GM12878 (cell line): ENCODE measurements around the gene WWP2. TPM values are rescaled to one million over a fixed set of nuclear protein-coding genes. Genes with fewer than 3 reads are reported as not detected.

Experiments
- ATAC-seq: fragments of 200-7000 bp; cut with Tn5 transposase; 3 replicates; pipeline ENCODE4 v1.9.1; 2020; ENCODE audit warnings: mild to moderate bottlenecking, moderate library complexity
- BruUV-seq: library from RNA; stranded (reverse); fragments of 400-500 nt; replicated peaks from 2 replicates; lab custom pipeline; 2021; lab: Mats Ljungman, UMichigan
- CTCF ChIA-PET: fragments of 300-600 bp; sonication (Branson Sonifier 250); formaldehyde crosslinking; extraction: SDS; loops from one replicate; lab custom pipeline; 2021; ENCODE audit warnings: inconsistent platforms; lab: Yijun Ruan, JAX
- POLR2A ChIA-PET: fragments of 350-600 bp; formaldehyde crosslinking; extraction: SDS; loops from one replicate; lab custom pipeline; 2021; ENCODE audit warnings: inconsistent platforms; lab: Charles Lee
- RAD21 ChIA-PET: fragments of 300-600 bp; sonication (Branson Sonifier 250); formaldehyde crosslinking; loops from one replicate; lab custom pipeline; 2023; ENCODE audit warnings: antibody characterized with exemption; ENCODE audit not compliant: unreplicated experiment; lab: Charles Lee
- SMC1A ChIA-PET: fragments of 300-600 bp; sonication (Branson Sonifier 250); formaldehyde crosslinking; loops from one replicate; lab custom pipeline; 2023; ENCODE audit not compliant: unreplicated experiment, uncharacterized antibody; lab: Charles Lee
- DNase-seq: peaks from one replicate; pipeline ENCODE4 v3.0.0-alpha.2; 2011; ENCODE audit warnings: low read depth, low spot score
- FAIRE-seq: peaks from 3 replicates; lab custom pipeline; 2011; peaks lifted over from hg19 to GRCh38; lab: Jason Lieb, UNC
- H2AFZ ChIP-seq: 2 replicates; pipeline ENCODE4 v1.6.0; 2011; ENCODE audit warnings: low read depth, low read length, control low read depth; ENCODE audit not compliant: control insufficient read depth
- H3K27ac ChIP-seq: 2 replicates; pipeline ENCODE4 v1.5.1; 2011; ENCODE audit warnings: control low read depth; ENCODE audit not compliant: control insufficient read depth, insufficient read depth
- H3K27me3 ChIP-seq, 2 experiments: replicated peaks in 1 of 2; 2 replicates each; pipeline versions ENCODE4 v1.6.0 to v1.6.1; 2011; ENCODE audit warnings: low read length in 1 of 2; ENCODE audit not compliant: control insufficient read depth in 2 of 2, insufficient read depth in 2 of 2
- H3K36me3 ChIP-seq, 2 experiments: 2 replicates each; pipeline ENCODE4 v1.5.1; 2011; ENCODE audit warnings: low read length in 1 of 2; ENCODE audit not compliant: control insufficient read depth in 2 of 2, insufficient read depth in 2 of 2
- H3K4me1 ChIP-seq: 2 replicates; pipeline ENCODE4 v1.6.1; 2011; ENCODE audit warnings: mild to moderate bottlenecking, low read length, moderate library complexity, mixed read lengths; ENCODE audit not compliant: control insufficient read depth, insufficient read depth
- H3K4me2 ChIP-seq: 2 replicates; pipeline ENCODE4 v1.6.0; 2011; ENCODE audit warnings: control low read depth; ENCODE audit not compliant: control insufficient read depth, insufficient read depth
- H3K4me3 ChIP-seq: fragments of 200-600 bp; sonication (generic); 2 replicates; pipeline ENCODE4 v1.5.1; 2016
- H3K79me2 ChIP-seq: 2 replicates; pipeline ENCODE4 v1.6.0; 2011; ENCODE audit warnings: low read length; ENCODE audit not compliant: control insufficient read depth, insufficient read depth
- H3K9ac ChIP-seq: 2 replicates; pipeline ENCODE4 v1.8.0; 2011; ENCODE audit warnings: low read length, control low read depth, mixed read lengths; ENCODE audit not compliant: control insufficient read depth, insufficient read depth
- H3K9me3 ChIP-seq: replicated peaks from 3 replicates; pipeline ENCODE4 v1.5.1; 2011; ENCODE audit warnings: mild to moderate bottlenecking, low read length; ENCODE audit not compliant: control insufficient read depth, insufficient read depth
- H4K20me1 ChIP-seq: 2 replicates; pipeline ENCODE4 v1.6.0; 2011; ENCODE audit not compliant: control insufficient read depth, insufficient read depth
- BCLAF1 ChIP-seq: fragments of 450-650 bp; IDR thresholded peaks from 2 replicates; pipeline ENCODE4 v1.6.1; 2017; ENCODE audit warnings: antibody characterized with exemption, mild to moderate bottlenecking, moderate library complexity
- CHD2 ChIP-seq: IDR thresholded peaks from 2 replicates; pipeline ENCODE4 v1.6.1; 2011; ENCODE audit warnings: low read depth, low read length, improper control_type of control experiment, borderline replicate concordance
- CUX1 ChIP-seq: IDR thresholded peaks from 2 replicates; pipeline ENCODE4 v1.6.1; 2012; ENCODE audit warnings: improper control_type of control experiment, low read depth, low read length; ENCODE audit not compliant: insufficient replicate concordance
- LARP7 ChIP-seq: fragments of 450-650 bp; IDR thresholded peaks from 2 replicates; pipeline ENCODE4 v1.6.1; 2017; ENCODE audit warnings: mild to moderate bottlenecking
- MLLT1 ChIP-seq: fragments of 450-650 bp; IDR thresholded peaks from 2 replicates; pipeline ENCODE4 v1.6.1; 2016; ENCODE audit warnings: mild to moderate bottlenecking
- PAX5 ChIP-seq: IDR thresholded peaks from 2 replicates; pipeline ENCODE4 v1.6.1; 2011; ENCODE audit warnings: low read depth, low read length, borderline replicate concordance
- REST ChIP-seq: IDR thresholded peaks from 2 replicates; pipeline ENCODE4 v1.6.1; 2012; ENCODE audit warnings: mild to moderate bottlenecking, low read depth, low read length
- STAT3 ChIP-seq: IDR thresholded peaks from 2 replicates; pipeline ENCODE4 v1.6.1; 2011; ENCODE audit warnings: low read depth, low read length, improper control_type of control experiment
- WGBS: methylation state at CpG from one replicate; pipeline ENCODE4 v1.1.6; 2016; ENCODE audit warnings: low lambda C conversion rate; ENCODE audit not compliant: insufficient replicate concordance, insufficient coverage; ENCODE audit errors: missing lambda C conversion rate; 5-methylcytosine and 5-hydroxymethylcytosine counted together
- in situ Hi-C: fragments of 300-500 bp; cut with MboI; formaldehyde crosslinking; loops from 9 replicates; pipeline ENCODE4 v1.14.3; 2018; ENCODE audit warnings: mixed read lengths
- intact Hi-C: fragments of 100-400 bp; cut with micrococcal nuclease; formaldehyde crosslinking; loops from one replicate; pipeline ENCODE4 v1.14.2; 2022; ENCODE audit not compliant: unreplicated experiment
- polyA plus RNA-seq, 11 experiments: library from polyadenylated mRNA; depleted of rRNA in 4 of 11; unstranded in 6 of 11; stranded (reverse) in 5 of 11; fragments of >200 nt; fragmentation: Nextera tagmentation in 4 of 11; fragmentation: Illumina TruSeq in 1 of 11; extraction: Ambion mirVana in 4 of 11; extraction: Trizol in 1 of 11; gene quantifications; 1 replicate in 1 of 11; 2 replicates in 10 of 11; pipeline versions ENCODE4 v1.2.1 to v1.2.3, GENCODE V29; 2011 to 2016; ENCODE audit warnings: inconsistent platforms in 2 of 11, missing spikeins in 2 of 11, low read depth in 1 of 11
- total RNA-seq, 4 experiments: library from RNA; depleted of rRNA in 3 of 4; stranded (reverse); fragments of >200 nt in 3 of 4; fragmentation: Illumina TruSeq in 1 of 4; extraction: Trizol in 1 of 4; gene quantifications; 2 replicates each; pipeline versions ENCODE4 v1.2.1 to v1.2.3, GENCODE V29; 2013 to 2021

Gene WWP2
- total and polyA plus RNA-seq, 10 of the 15 experiments (the other 5 are each of a cell fraction or from before 2014, with no cell fraction given): 2.8 to 47.0 (median 23.8) TPM

- Histone ChIP-seq H3K9ac (no peak overlapping the region), H3K4me3 (no peak overlapping the region), H3K27ac (no peak overlapping the region), H3K4me2 (no peak overlapping the region), H3K79me2 (no peaks in the 10 kb centered on the region), H3K27me3 (no peaks in the 10 kb centered on the region), H4K20me1 (no peaks in the 10 kb centered on the region), H3K36me3 (no peaks in the 10 kb centered on the region; a peak in 1 of 4 replicates), H2AFZ (no peak overlapping the region), H3K9me3 (no peaks in the 10 kb centered on the region), H3K4me1 (no peaks in the 10 kb centered on the region)
- ChIA-PET RAD21 (interaction anchor here (0.6 kb wide), 1 partner anchor 34 kb away, joined by 3 read pairs; no protein-coding TSS in a partner anchor), SMC1A (no interaction called here), POLR2A (no interaction called here), CTCF (interaction anchor here (1.0 kb wide), 1 partner anchor 70 kb away, joined by 3 read pairs; no protein-coding TSS in a partner anchor)
- 85% methylated on average over 9 of the region's 9 CpGs for WGBS
- in situ Hi-C loops (no loop called here), intact Hi-C loops (no loop called here)
- no peak for ATAC-seq
- no TSS peak for BruUV-seq
- FAIRE-seq: peak; percentile 61
- DNase-seq: no peak
- no peak for TF ChIP-seq CUX1
- TF ChIP-seq CHD2: no peak
- TF ChIP-seq LARP7: no peak
- TF ChIP-seq REST: no peak
- no peak for TF ChIP-seq MLLT1
- no peak for TF ChIP-seq BCLAF1
- TF ChIP-seq PAX5: no peak
- TF ChIP-seq STAT3: no peak
Observed at GRCh38 chr16:69860233-69861231, 98.4 kb downstream of the WWP2 start.
